Measurements from ENCODE around the gene AKT1. TPM values are rescaled to one million over a fixed set of nuclear protein-coding genes. Genes with fewer than 3 reads are reported as not detected.

AKT1 gene
- total and polyA plus RNA-seq, 2 of the 4 experiments (the other 2 are of a cell fraction) = 193 to 221 TPM

GRCh38 chr14:104784846-104785707, 10.5 kb downstream of the AKT1 start:
- no peaks in the 10 kb centered on the region for H3K27me3 ChIP-seq (ENCODE audit: control insufficient read depth, insufficient read depth, low read length)

More at GRCh38 chr14:104784846-104785707, 10.5 kb downstream of the AKT1 start:
- 65% methylated on average over 22 of the region's 36 CpGs; no CpG with 5 or more reads in 1 of the 2 experiments for WGBS, 2 experiments (ENCODE audit: extremely low coverage in 2 of 2, insufficient read length in 1 of 2)
- Histone ChIP-seq H2AK9ac (replicated peaks; ENCODE audit: low read depth, low read length, poor library complexity) (no peak overlapping the region), H4K8ac (ENCODE audit: low read depth in 2 of 2, low read length in 2 of 2) (no peak overlapping the region), H2AFZ (replicated peaks; ENCODE audit: low read length, poor library complexity) (no peak overlapping the region), H3K9ac (ENCODE audit: low read depth, low read length) (no peak overlapping the region), H2BK5ac (ENCODE audit: low read depth, low read length, poor library complexity, severe bottlenecking) (no peak overlapping the region), H3K79me1 (ENCODE audit: low read depth in 1 of 2, low read length in 2 of 2) (peaks cover 9 to 46% of the 10 kb centered on the region in 2 experiments; a peak in 3 of 4 replicates), H3K56ac (ENCODE audit: extremely low read depth, insufficient read depth, low read length) (no peak overlapping the region), H4K5ac (ENCODE audit: low read depth, low read length) (no peak overlapping the region), H3K14ac (replicated peaks; ENCODE audit: low read depth, low read length) (no peak overlapping the region), H4K20me1 (ENCODE audit: insufficient read depth, low read length) (peaks cover 75% of the 10 kb centered on the region), H3K23ac (ENCODE audit: low read depth, low read length) (no peak overlapping the region), H4K91ac (ENCODE audit: insufficient read depth, low read depth, low read length) (no peak overlapping the region), H3K27ac (ENCODE audit: insufficient read depth, low read length) (no peak overlapping the region), H3K18ac (ENCODE audit: low read depth, low read length) (no peak overlapping the region), H2AK5ac (ENCODE audit: low read depth, low read length) (no peak overlapping the region), H3K9me1 (ENCODE audit: insufficient read depth, low read length) (no peaks in the 10 kb centered on the region), H2BK15ac (ENCODE audit: low read depth, low read length) (no peak overlapping the region), H3K9me3 (ENCODE audit: control insufficient read depth, insufficient read depth, low read length) (no peaks in the 10 kb centered on the region), H3K36me3 (ENCODE audit: control insufficient read depth, insufficient read depth, low read length) (peaks cover 36% of the 10 kb centered on the region), H3K4ac (ENCODE audit: low read depth, low read length) (no peak overlapping the region), H3K4me3 (ENCODE audit: insufficient read depth, low read depth, low read length) (no peak overlapping the region), H3K4me1 (ENCODE audit: control insufficient read depth, insufficient read depth, low read length) (no peaks in the 10 kb centered on the region), H2BK120ac (ENCODE audit: low read depth, low read length) (no peak overlapping the region), H3K4me2 (ENCODE audit: low read depth, low read length) (no peak overlapping the region), H2BK20ac (ENCODE audit: low read depth, low read length) (no peak overlapping the region)
- ChIA-PET CTCF (no interaction called here), POLR2A (ENCODE audit: unreplicated experiment) (no interaction called here)
- DNase-seq = no peak
- in situ Hi-C loops (cut with MboI; ENCODE audit: low sequenced_read_pairs) (no loop called here), intact Hi-C loops (cut with micrococcal nuclease) (no loop called here), dilution Hi-C loops (cut with HindIII; ENCODE audit: low sequenced_read_pairs, unreplicated experiment) (no loop called here)
- no TSS peak for BruUV-seq (replicated peaks)
- TF ChIP-seq, protein P1, sequence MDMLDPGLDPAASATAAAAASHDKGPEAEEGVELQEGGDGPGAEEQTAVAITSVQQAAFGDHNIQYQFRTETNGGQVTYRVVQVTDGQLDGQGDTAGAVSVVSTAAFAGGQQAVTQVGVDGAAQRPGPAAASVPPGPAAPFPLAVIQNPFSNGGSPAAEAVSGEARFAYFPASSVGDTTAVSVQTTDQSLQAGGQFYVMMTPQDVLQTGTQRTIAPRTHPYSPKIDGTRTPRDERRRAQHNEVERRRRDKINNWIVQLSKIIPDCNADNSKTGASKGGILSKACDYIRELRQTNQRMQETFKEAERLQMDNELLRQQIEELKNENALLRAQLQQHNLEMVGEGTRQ (IDR thresholded peaks at IDR 0.05; ENCODE audit: low read depth, low read length) = no peak
- no peak for TF ChIP-seq MXI1 (IDR thresholded peaks at IDR 0.05; ENCODE audit: borderline replicate concordance, low read depth, low read length)
- TF ChIP-seq, protein P2, sequence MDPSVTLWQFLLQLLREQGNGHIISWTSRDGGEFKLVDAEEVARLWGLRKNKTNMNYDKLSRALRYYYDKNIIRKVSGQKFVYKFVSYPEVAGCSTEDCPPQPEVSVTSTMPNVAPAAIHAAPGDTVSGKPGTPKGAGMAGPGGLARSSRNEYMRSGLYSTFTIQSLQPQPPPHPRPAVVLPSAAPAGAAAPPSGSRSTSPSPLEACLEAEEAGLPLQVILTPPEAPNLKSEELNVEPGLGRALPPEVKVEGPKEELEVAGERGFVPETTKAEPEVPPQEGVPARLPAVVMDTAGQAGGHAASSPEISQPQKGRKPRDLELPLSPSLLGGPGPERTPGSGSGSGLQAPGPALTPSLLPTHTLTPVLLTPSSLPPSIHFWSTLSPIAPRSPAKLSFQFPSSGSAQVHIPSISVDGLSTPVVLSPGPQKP (IDR thresholded peaks at IDR 0.05; ENCODE audit: borderline replicate concordance, low read depth, low read length) = no peak
- no peak for TF ChIP-seq CHD1 (IDR thresholded peaks at IDR 0.05; ENCODE audit: low read depth, low read length)
- no peak for TF ChIP-seq MAFK (IDR thresholded peaks at IDR 0.05; ENCODE audit: low read depth, low read length)
- TF ChIP-seq SMC3 (IDR thresholded peaks at IDR 0.05; ENCODE audit: low read depth, low read length) = no peak
- TF ChIP-seq FOS (IDR thresholded peaks at IDR 0.05; ENCODE audit: low read depth, low read length) = no peak
- no peak for ATAC-seq (ENCODE audit: low read depth)
